GM20000 (cell line): Measurements from ENCODE around the gene TNS3.

Experiments
- DNase-seq: peaks from one replicate; pipeline ENCODE4 v3.0.0; 2012; ENCODE audit warnings: low spot score
- CTCF ChIP-seq: IDR thresholded peaks from 2 replicates; pipeline ENCODE4 v1.5.1; 2012; ENCODE audit warnings: mild to moderate bottlenecking, control low read depth; ENCODE audit errors: extremely low read depth, missing control alignments

Gene TNS3

GRCh38 chr7:47493976-47494911, 87.7 kb downstream of the TNS3 start:
- no peak for TF ChIP-seq CTCF
- DNase-seq, result peak; percentile 39

- DNase-seq, result no peak
- TF ChIP-seq CTCF, result no peak
Observed at GRCh38 chr7:47492716-47493325, 89.1 kb downstream of the TNS3 start.

GRCh38 chr7:47490501-47491265, 91.2 kb downstream of the TNS3 start:
- DNase-seq, result no peak
- no peak for TF ChIP-seq CTCF

- DNase-seq, result no peak
- TF ChIP-seq CTCF, result no peak
Observed at GRCh38 chr7:47489624-47490023, 92.3 kb downstream of the TNS3 start.

- TF ChIP-seq CTCF, result no peak
- DNase-seq, result no peak
Observed at GRCh38 chr7:47488969-47489342, 93.0 kb downstream of the TNS3 start.

GRCh38 chr7:47488201-47488968, 93.5 kb downstream of the TNS3 start:
- no peak for TF ChIP-seq CTCF

More at GRCh38 chr7:47488201-47488968, 93.5 kb downstream of the TNS3 start:
- no peak for DNase-seq
